Cardiac muscle cell (in vitro differentiated cells and primary cell): ENCODE results near the gene FCHSD2. TPM values are rescaled to one million over a fixed set of nuclear protein-coding genes. Genes with fewer than 3 reads are reported as not detected.
A peak's percentile ranks its signal among the peaks of the same experiment; 100 is the strongest.

Experiments used
- DNase-seq, 2 donors: peaks; one replicate each; pipeline versions ENCODE4 v3.0.0 to v3.0.0-alpha.2; 2010 to 2017; ENCODE audit warnings: low read depth in 1 of 2, low spot score in 1 of 2
- H3K27ac ChIP-seq: fragments of 200-600 bp; sonication (generic); 2 replicates; pipeline ENCODE4 v1.5.1; 2016
- H3K27me3 ChIP-seq: fragments of 200-600 bp; sonication (generic); 2 replicates; pipeline ENCODE4 v1.6.0; 2016; ENCODE audit warnings: control low read depth
- H3K36me3 ChIP-seq: fragments of 200-600 bp; sonication (generic); 2 replicates; pipeline ENCODE4 v1.5.1; 2016; ENCODE audit warnings: control low read depth
- H3K4me1 ChIP-seq: fragments of 200-600 bp; sonication (generic); 2 replicates; pipeline ENCODE4 v1.8.1; 2017; ENCODE audit warnings: low read depth, mild to moderate bottlenecking, mixed run types
- H3K4me3 ChIP-seq: fragments of 200-600 bp; sonication (generic); 2 replicates; pipeline ENCODE4 v1.5.1; 2016; ENCODE audit warnings: mild to moderate bottlenecking
- H3K9me3 ChIP-seq: fragments of 200-600 bp; sonication (generic); 2 replicates; pipeline ENCODE4 v1.5.1; 2017; ENCODE audit warnings: low read depth, mild to moderate bottlenecking, control low read depth
- CTCF ChIP-seq: IDR thresholded peaks from 2 replicates; pipeline ENCODE4 v1.5.1; 2012; ENCODE audit warnings: low read depth, mild to moderate bottlenecking, low read length
- polyA plus RNA-seq: library from polyadenylated mRNA; unstranded; fragments of >200 nt; fragmentation: Nextera tagmentation; extraction: Ambion mirVana; gene quantifications from 2 replicates; pipeline ENCODE4 v1.2.1, GENCODE V29; 2016
- total RNA-seq: library from RNA; depleted of rRNA; stranded (reverse); fragments of >200 nt; gene quantifications from 2 replicates; pipeline ENCODE4 v1.2.3, GENCODE V29; 2016

FCHSD2 gene
- total and polyA plus RNA-seq, 2 experiments from 2014 or later: 12.3 to 16.9 TPM

- Histone ChIP-seq H3K4me3 (no peak overlapping the region), H3K36me3 (no peaks in the 10 kb centered on the region), H3K9me3 (no peaks in the 10 kb centered on the region), H3K27ac (no peak overlapping the region), H3K27me3 (no peaks in the 10 kb centered on the region), H3K4me1 (no peaks in the 10 kb centered on the region)
- no peak for TF ChIP-seq CTCF
- no peak for DNase-seq
Observed at GRCh38 chr11:73121692-73122091, 20.4 kb downstream of the FCHSD2 start.

GRCh38 chr11:73117071-73117470, 25.0 kb downstream of the FCHSD2 start:
- Histone ChIP-seq H3K27ac (no peak overlapping the region), H3K27me3 (no peaks in the 10 kb centered on the region), H3K4me3 (no peak overlapping the region), H3K4me1 (no peaks in the 10 kb centered on the region), H3K36me3 (no peaks in the 10 kb centered on the region), H3K9me3 (no peaks in the 10 kb centered on the region)
- no peak for TF ChIP-seq CTCF
- peak in 1 of 2 donors; percentile 8 for DNase-seq

GRCh38 chr11:73116636-73117035, 25.5 kb downstream of the FCHSD2 start:
- Histone ChIP-seq H3K36me3 (no peaks in the 10 kb centered on the region), H3K27me3 (no peaks in the 10 kb centered on the region), H3K4me3 (no peak overlapping the region), H3K27ac (no peak overlapping the region), H3K4me1 (no peaks in the 10 kb centered on the region), H3K9me3 (no peaks in the 10 kb centered on the region)
- TF ChIP-seq CTCF: no peak
- DNase-seq: no peak

GRCh38 chr11:73114835-73115220, 27.3 kb downstream of the FCHSD2 start:
- H3K27ac ChIP-seq: no peak overlapping the region
- no peak for DNase-seq
- H3K4me3 ChIP-seq: no peak overlapping the region
- no peaks in the 10 kb centered on the region for H3K36me3 ChIP-seq
- H3K9me3 ChIP-seq: no peaks in the 10 kb centered on the region
- no peaks in the 10 kb centered on the region for H3K4me1 ChIP-seq
- no peak for TF ChIP-seq CTCF
- no peaks in the 10 kb centered on the region for H3K27me3 ChIP-seq

- H3K27ac ChIP-seq: no peak overlapping the region
- no peak overlapping the region for H3K4me3 ChIP-seq
- DNase-seq: no peak
- H3K27me3 ChIP-seq: no peaks in the 10 kb centered on the region
- TF ChIP-seq CTCF: no peak
- no peaks in the 10 kb centered on the region for H3K4me1 ChIP-seq
- H3K9me3 ChIP-seq: no peaks in the 10 kb centered on the region
- no peaks in the 10 kb centered on the region for H3K36me3 ChIP-seq
Observed at GRCh38 chr11:73114110-73114834, 27.8 kb downstream of the FCHSD2 start.
